Neutrophil (primary cell): ENCODE measurements around the gene KLHDC7B.

Source experiments
- H3K27ac ChIP-seq: fragments of 200-600 bp; sonication (generic); 2 replicates; pipeline ENCODE4 v1.5.1; 2016; ENCODE audit warnings: mild to moderate bottlenecking, moderate library complexity
- H3K27me3 ChIP-seq: fragments of 200-600 bp; sonication (generic); 2 replicates; pipeline ENCODE4 v1.6.0; 2016; ENCODE audit warnings: mild to moderate bottlenecking
- H3K36me3 ChIP-seq: fragments of 200-600 bp; sonication (generic); 2 replicates; pipeline ENCODE4 v1.5.1; 2017
- H3K4me1 ChIP-seq, 2 experiments: fragments of 200-600 bp in 1 of 2; sonication (generic) in 1 of 2; 1 replicate in 1 of 2; 2 replicates in 1 of 2; pipeline versions ENCODE4 v1.5.1 to v1.6.1; 2013 to 2016; ENCODE audit warnings: low read depth in 1 of 2, low read length in 1 of 2, mild to moderate bottlenecking in 1 of 2, moderate library complexity in 1 of 2; ENCODE audit not compliant: control insufficient read depth in 1 of 2, insufficient read depth in 1 of 2
- H3K4me3 ChIP-seq, 2 experiments: fragments of 200-600 bp in 1 of 2; sonication (generic) in 1 of 2; 1 replicate in 1 of 2; 2 replicates in 1 of 2; pipeline ENCODE4 v1.5.1; 2013 to 2016; ENCODE audit warnings: low read depth in 1 of 2, low read length in 1 of 2, mild to moderate bottlenecking in 1 of 2, moderate library complexity in 1 of 2
- H3K9me3 ChIP-seq: fragments of 200-600 bp; sonication (generic); 2 replicates; pipeline ENCODE4 v1.5.1; 2016
- TF ChIP-seq, protein P1 (sequence below): fragments of 200-600 bp; sonication (generic); IDR thresholded peaks from 2 replicates; pipeline ENCODE4 v1.5.1; 2016; ENCODE audit warnings: antibody characterized with exemption

KLHDC7B gene

DNA sequence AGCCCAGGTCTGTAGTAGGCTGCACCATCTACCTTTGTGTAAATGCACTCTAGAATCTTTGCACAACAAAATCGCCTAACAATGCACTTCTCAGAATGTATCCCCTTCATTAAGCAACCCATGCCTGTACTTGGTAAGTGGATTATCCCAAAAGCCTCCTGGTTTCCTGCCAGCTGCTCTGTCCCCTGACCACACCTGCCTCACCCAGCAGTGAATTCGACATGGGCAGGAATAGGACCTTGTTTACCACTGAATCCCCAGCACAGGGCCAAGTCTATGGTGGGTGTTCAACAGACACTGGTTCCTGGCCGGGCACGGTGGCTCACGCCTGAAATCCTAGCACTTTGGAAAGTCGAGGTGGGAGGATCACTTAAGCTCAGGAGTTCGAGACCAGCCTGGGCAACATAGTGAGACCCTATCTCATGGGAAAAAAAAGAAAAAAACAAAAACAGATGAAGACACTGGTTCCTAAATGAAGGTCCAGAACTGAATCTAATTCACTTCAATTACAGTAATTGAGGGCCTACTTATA is 22.1 kb downstream of the KLHDC7B start:
- H3K27me3 ChIP-seq: peaks cover 21% of the 10 kb centered on the region
- no peaks in the 10 kb centered on the region for H3K9me3 ChIP-seq
- no peak overlapping the region for H3K27ac ChIP-seq
- H3K4me1 ChIP-seq: peaks cover 11% of the 10 kb centered on the region in 2 experiments
- TF ChIP-seq, protein P1, sequence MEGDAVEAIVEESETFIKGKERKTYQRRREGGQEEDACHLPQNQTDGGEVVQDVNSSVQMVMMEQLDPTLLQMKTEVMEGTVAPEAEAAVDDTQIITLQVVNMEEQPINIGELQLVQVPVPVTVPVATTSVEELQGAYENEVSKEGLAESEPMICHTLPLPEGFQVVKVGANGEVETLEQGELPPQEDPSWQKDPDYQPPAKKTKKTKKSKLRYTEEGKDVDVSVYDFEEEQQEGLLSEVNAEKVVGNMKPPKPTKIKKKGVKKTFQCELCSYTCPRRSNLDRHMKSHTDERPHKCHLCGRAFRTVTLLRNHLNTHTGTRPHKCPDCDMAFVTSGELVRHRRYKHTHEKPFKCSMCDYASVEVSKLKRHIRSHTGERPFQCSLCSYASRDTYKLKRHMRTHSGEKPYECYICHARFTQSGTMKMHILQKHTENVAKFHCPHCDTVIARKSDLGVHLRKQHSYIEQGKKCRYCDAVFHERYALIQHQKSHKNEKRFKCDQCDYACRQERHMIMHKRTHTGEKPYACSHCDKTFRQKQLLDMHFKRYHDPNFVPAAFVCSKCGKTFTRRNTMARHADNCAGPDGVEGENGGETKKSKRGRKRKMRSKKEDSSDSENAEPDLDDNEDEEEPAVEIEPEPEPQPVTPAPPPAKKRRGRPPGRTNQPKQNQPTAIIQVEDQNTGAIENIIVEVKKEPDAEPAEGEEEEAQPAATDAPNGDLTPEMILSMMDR: no peak
- peaks cover 54% of the 10 kb centered on the region for H3K36me3 ChIP-seq
- no peak overlapping the region for H3K4me3 ChIP-seq

DNA sequence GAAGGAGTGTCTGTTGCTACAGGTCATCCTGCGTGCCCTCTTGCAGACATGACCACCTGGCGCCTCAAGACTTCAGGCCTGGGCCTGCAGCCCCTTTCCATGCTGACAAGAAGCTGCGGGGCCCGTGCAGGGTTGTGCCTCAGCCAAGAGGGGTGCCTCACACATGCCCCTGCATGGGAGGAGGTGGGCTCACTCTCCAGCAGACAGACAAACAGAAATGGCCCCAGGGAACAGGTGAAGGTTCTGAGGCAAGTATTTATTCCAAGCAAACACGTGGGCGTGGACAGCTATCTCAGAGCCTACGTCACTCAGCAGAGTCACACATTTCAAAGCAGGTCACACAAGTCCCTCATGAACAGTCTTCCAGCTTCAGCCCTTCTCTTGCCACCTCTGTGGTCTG is 22.9 kb downstream of the KLHDC7B start:
- Histone ChIP-seq H3K4me3 (no peak overlapping the region), H3K4me1 (peaks cover 3% of the 10 kb centered on the region in 2 experiments), H3K27me3 (peaks cover 19% of the 10 kb centered on the region), H3K27ac (no peak overlapping the region), H3K36me3 (peaks cover 62% of the 10 kb centered on the region), H3K9me3 (no peaks in the 10 kb centered on the region)
- TF ChIP-seq, protein P1: no peak

DNA sequence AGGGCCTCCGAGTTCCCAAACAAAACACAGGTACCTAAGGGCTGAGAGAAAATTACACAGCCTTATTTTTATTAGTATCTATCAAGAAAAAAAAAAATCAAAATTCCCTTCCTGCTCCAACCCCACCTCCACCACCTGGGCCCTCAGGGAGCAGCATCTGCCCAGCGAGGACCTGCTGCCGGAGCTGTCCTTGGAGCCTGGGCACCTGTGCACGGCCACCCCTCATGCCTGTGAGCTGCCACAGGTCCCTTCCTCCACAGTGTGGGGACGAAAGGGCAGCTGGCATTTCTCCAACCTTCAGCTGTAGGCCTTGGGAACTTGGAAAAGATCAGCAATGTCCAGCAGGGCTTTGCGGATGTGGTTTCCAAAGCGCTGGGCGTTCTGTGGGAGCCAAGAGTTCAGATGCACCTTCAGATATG is 23.4 kb downstream of the KLHDC7B start:
- H3K27me3 ChIP-seq: peaks cover 15% of the 10 kb centered on the region
- no peaks in the 10 kb centered on the region for H3K9me3 ChIP-seq
- TF ChIP-seq, protein P1: no peak
- H3K4me3 ChIP-seq: no peak overlapping the region
- H3K36me3 ChIP-seq: peaks cover 67% of the 10 kb centered on the region
- H3K27ac ChIP-seq: no peak overlapping the region
- no peaks in the 10 kb centered on the region for H3K4me1 ChIP-seq

DNA sequence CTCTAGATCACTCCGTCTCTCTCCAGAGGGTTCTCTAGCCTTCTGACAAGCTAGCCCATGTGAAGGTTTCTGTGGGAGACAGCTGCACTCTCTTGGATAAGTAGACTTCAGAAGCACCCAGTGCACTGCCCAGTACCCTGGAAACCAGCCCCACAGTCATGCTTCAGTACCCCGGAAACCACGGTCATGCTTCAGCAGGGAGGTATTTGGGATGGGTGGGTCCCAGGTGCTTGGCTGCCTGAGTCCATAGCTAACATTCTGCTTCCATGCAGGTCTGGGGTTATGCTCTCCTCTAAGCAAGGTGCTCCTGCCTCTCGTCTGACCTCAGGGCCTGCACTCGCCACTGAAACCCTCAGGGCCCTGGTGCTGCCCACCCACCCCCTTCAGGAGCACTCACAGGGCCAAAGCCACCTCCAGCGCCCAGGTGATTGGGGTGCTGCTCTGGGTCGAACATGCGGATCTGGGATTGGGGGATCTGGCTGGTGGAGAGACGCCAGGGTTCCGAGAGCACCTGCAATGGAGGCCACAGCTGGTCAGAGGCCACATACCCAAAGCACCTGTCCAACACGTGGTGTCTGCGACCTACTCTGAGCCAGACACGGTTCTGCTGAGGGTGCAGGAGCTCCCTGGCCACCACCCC is 24.3 kb downstream of the KLHDC7B start:
- H3K4me1 ChIP-seq: no peaks in the 10 kb centered on the region
- no peak overlapping the region for H3K27ac ChIP-seq
- H3K9me3 ChIP-seq: no peaks in the 10 kb centered on the region
- TF ChIP-seq, protein P1: no peak
- H3K27me3 ChIP-seq: peaks cover 5% of the 10 kb centered on the region
- H3K36me3 ChIP-seq: peaks cover 72% of the 10 kb centered on the region
- H3K4me3 ChIP-seq: no peak overlapping the region

DNA sequence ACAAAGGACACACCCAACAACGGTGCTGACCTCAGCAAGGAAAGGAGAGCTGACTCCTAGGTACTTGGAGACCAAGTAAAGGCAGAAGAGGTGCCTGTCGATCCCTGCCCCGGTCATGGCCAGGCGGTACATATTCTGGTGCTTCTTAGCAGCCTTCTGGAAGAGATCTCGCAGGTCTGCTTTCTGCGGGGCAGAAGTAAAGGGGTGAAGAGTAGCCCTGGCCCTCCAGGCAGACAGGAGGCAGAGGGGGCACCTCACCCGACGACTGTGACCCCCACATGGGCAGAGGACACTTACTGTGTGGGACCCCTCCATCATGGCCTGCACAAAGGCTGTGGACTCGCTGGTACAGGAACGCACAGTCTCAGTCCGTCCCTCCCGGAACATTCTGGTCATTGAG is 25.2 kb downstream of the KLHDC7B start:
- peaks cover 79% of the 10 kb centered on the region for H3K36me3 ChIP-seq
- no peaks in the 10 kb centered on the region for H3K4me1 ChIP-seq
- H3K9me3 ChIP-seq: no peaks in the 10 kb centered on the region
- TF ChIP-seq, protein P1: no peak
- no peak overlapping the region for H3K27ac ChIP-seq
- no peaks in the 10 kb centered on the region for H3K27me3 ChIP-seq
- H3K4me3 ChIP-seq: no peak overlapping the region
